Measurements from ENCODE around the gene OR10AD1.

Gene OR10AD1

DNA sequence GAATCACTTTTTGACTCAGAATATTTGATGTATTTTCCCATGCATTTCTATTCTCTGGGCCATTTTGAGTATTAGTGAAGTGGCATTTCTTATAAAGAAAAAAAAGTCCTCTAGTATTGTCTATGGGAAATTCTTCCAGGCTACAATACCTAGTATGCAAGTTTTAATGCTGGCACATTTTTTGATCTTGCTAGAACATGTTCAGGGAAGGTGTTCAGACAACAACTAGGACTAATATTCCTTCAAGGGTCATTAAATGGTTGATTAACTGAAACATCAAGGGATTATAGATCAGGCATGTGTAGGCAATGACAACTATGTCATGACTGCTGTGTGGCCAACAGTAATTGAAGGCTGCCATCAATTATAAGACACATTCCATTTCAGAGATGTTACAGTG, 12.0 kb downstream of the OR10AD1 start:
- no peak for DNase-seq (ENCODE audit: low spot score)

GRCh38 chr12:48189331-48190125, 13.6 kb downstream of the OR10AD1 start:
- DNase-seq (ENCODE audit: low spot score): peak; percentile 72

GRCh38 chr12:48187916-48188695, 15.0 kb downstream of the OR10AD1 start:
- DNase-seq (ENCODE audit: low spot score): no peak

DNA sequence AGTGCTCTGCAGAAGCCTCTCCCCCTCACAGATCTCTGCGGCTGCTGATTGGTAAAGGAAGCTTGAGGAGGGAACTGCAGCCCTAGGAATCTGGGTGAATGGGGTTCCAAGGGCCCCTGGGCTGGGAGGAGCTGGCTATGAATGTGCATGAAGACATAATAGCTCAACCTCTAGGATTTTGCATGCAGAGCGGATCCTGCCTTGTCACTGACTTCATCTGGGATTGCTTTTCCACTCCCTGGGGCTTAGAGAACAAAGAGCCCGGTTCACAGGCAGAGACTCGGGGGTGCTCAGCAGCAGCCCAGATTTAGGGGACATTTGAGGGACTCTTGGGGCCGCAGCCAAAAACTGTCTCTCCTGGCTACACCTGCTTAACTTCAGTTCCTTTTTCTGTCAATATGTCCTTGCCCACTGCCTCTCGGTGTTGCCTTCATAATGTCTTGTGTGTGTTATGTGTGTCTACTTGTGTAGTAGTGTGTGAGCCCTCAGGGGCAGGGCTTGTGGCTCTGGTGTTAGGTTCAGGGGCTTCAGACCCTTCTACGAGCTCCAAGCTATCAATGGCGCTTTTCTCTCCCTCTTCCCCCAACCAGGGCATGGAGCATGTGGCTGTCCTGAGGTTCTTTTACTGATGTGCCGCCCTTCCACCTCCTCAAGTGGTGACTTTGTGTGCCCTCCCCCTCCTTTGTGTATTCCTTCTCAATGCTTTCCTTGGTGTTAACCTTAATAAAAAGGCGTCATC, 17.7 kb downstream of the OR10AD1 start:
- no peak for DNase-seq (ENCODE audit: low spot score)

DNA sequence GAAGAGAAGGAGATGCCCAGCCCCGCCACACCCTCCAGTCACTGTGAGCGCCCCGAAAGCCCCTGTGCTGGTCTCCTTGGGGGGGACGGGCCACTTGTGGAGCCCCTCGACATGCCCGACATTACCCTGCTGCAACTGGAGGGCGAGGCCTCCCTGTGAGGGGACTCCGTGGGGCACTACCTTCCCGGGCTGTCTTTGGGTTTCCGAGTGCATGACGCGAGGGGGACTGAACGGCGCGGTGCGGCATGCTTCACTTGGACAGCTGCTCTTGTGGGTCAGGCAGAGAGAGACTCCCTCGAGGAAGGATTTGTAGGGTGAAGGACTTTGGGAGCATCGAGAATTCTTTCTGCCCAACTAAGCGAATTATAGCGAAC, 18.6 kb downstream of the OR10AD1 start:
- DNase-seq (ENCODE audit: low spot score): no peak

GRCh38 chr12:48183876-48184548, 19.1 kb downstream of the OR10AD1 start:
- no peak for DNase-seq (ENCODE audit: low spot score)

DNA sequence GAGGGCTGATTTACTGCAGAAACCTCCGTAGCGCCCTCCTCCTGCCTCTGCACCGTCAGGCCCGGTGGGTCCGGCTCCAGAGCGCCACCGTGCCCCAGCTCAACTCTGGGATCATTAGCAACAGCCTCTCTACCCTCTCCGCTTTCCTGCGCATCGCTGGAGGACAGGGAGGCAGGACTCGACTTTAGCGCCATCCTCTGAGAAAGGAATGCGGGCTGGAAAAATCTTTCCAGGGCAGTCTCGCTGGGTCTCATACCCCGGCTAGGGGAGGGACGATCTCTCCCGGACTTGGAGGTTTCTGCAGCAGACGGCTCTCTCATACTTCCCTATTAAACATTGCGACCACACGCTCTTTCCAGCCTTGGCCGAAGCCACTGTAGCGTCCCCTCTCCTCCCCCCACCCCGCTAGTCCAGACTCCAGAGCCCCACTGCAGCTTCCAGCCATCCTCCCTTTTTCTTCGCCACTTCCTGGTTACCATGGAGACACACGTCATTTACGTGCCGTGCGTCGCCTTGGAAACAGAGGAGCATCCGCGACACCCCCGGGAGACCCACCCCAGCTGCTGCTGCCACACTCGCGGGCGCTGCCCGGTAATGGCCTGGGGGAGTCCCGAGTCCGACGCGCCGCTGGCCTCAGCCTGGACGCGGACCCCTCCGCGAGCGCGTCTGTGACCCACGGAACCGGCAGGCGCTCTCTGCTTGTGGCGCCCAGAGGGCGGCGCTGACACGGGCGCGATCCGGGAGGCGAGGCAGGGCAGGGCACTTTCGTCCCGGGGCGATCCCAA, 19.8 kb downstream of the OR10AD1 start, which contains the start of gene CCDC184:
Gene CCDC184 (plus strand): TSS at position 554 of the 785 bp plus-strand sequence. CDS start 479 bp downstream, outside the sequence.
- DNase-seq (ENCODE audit: low spot score): peak; percentile 76

GRCh38 chr12:48182631-48183030, 20.5 kb downstream of the OR10AD1 start:
- DNase-seq (ENCODE audit: low spot score): no peak

- no peak for DNase-seq (ENCODE audit: low spot score)
These were observed 22.1 kb downstream of the OR10AD1 start for GRCh38 chr12:48180857-48181495.

DNA sequence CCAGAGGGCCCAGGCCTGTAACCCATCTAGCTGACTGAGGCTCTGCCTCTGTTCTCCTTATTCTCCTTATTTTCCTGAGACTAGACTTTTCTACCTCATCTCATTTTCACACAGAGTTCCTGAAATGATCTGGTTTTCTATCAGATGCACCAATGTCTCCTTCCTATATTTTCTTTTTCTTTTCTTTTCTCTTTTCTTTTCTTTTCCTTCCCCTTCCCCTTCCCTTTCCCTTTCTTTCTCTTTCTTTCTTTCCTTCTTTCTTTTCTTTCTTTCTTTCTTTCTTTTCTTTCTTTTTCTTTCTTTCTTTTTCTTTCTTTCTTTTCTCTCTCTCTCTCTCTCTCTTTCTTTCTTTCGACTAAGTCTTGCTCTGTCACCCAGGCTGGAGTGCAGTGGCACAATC, 22.7 kb downstream of the OR10AD1 start:
- no peak for DNase-seq (ENCODE audit: low spot score)

GRCh38 chr12:48179466-48179865, 23.6 kb downstream of the OR10AD1 start:
- no peak for DNase-seq (ENCODE audit: low spot score)

DNA sequence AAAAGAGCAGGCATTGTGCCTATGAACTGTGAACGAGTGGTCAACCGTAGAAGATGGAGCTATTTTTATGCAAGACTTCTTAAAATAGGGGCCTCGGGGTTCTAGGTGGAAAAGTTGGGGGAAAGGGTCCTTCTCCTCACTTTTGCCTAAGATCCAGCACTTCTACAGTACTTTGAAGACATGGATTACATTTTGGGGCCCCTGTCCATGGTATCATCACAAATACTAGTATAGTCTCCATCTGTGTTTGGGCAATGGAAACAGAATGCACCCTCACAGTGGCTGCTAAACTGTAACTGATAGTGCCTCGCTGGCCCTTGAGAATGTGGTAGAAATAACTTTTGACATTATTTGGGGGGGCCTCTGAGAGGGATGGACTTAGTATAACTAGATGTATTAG, 25.1 kb downstream of the OR10AD1 start:
- no peak for DNase-seq (ENCODE audit: low spot score)

DNA sequence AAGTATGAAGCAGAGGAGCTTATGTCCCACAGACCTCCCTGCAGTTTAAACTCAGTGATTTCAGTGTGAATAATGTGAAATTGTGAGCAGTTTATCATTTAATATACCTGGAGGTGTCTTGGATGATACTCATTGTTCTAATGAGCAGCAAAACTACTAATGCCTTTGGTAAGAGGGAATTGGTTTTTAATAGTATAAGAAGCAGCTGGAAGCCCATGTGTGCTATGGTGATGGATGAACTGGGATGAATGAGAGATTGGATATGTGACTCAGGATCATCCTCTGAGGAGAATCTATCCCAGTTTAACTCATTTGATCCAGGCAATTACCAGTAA, 26.7 kb downstream of the OR10AD1 start:
- no peak for DNase-seq (ENCODE audit: low spot score)

- DNase-seq (ENCODE audit: low spot score): no peak
These were observed 27.3 kb downstream of the OR10AD1 start for GRCh38 chr12:48175613-48176416.

DNA sequence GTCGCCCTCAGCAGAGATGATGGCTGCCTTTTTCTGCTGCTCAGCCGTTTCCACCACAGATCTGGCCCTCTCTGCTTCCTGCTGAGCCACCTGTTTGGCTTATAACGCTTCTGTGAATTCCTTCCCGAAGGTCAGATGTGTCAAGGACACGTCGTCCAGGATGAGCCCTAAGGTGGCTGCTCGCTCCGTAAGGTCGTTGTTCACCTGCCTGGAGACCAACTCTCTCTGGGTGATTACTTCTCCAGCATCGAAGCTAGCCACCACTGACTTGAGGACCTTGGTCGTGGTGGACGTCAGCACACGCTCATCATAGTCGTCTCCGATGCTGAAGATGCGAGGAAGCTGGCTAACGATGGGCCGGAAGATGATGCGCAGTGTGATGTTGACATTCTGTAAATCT, 34.1 kb downstream of the OR10AD1 start:
- DNase-seq (ENCODE audit: low spot score): no peak

- peak; percentile 71 for DNase-seq (ENCODE audit: low spot score)
These were observed 37.8 kb downstream of the OR10AD1 start for GRCh38 chr12:48165089-48165981.

GRCh38 chr12:48164451-48164850, 38.6 kb downstream of the OR10AD1 start:
- DNase-seq (ENCODE audit: low spot score): no peak

- no peak for DNase-seq (ENCODE audit: low spot score)
These were observed 39.8 kb downstream of the OR10AD1 start for GRCh38 chr12:48163150-48163747.

GRCh38 chr12:48160807-48161206, 42.3 kb downstream of the OR10AD1 start:
- no peak for DNase-seq (ENCODE audit: low spot score)
